Esophagus squamous epithelium (tissue), 4 donors: ENCODE data around the gene DUS2.
A peak's percentile ranks its signal among the peaks of the same experiment; 100 is the strongest.

Source experiments
- CTCF ChIP-seq, 6 experiments: fragments of 450-650 bp in 4 of 6; fragments of 200-600 bp in 2 of 6; sonication (generic) in 2 of 6; IDR thresholded peaks; one replicate each; pipeline ENCODE4 v1.5.1; 2016 to 2019; ENCODE audit warnings: antibody characterized with exemption in 6 of 6, mild to moderate bottlenecking in 4 of 6, moderate library complexity in 4 of 6
- POLR2A ChIP-seq, 4 donors: fragments of 450-650 bp; IDR thresholded peaks; one replicate each; pipeline ENCODE4 v1.6.1; 2017; ENCODE audit warnings: antibody characterized with exemption in 4 of 4, mild to moderate bottlenecking in 4 of 4, moderate library complexity in 3 of 4

GRCh38 chr16:67993207-67994039, 29.7 kb upstream of the DUS2 start:
- TF ChIP-seq POLR2A (IDR thresholded peaks at IDR 0.05) (no peak), CTCF (IDR thresholded peaks at IDR 0.05) (peak; percentile 98 to 100 (median 99))
